22Rv1 (cell line): ENCODE measurements around the gene CBX6.

ENCODE experiments used
- CTCF ChIP-seq: fragments of 450-650 bp; IDR thresholded peaks from 2 replicates; pipeline ENCODE4 v1.5.1; 2017; ENCODE audit warnings: mild to moderate bottlenecking
- ZFX ChIP-seq: fragments of 450-650 bp; IDR thresholded peaks from 2 replicates; pipeline ENCODE4 v1.6.1; 2017; ENCODE audit warnings: antibody characterized with exemption, borderline replicate concordance

- TF ChIP-seq CTCF (no peak), ZFX (no peak)
Observed at GRCh38 chr22:38921806-38922205, 49.8 kb upstream of the CBX6 start.
